IMR-90 (cell line): Measurements from ENCODE around the gene MACF1. TPM values are rescaled to one million over a fixed set of nuclear protein-coding genes. Genes with fewer than 3 reads are reported as not detected.

Source experiments
- ATAC-seq: fragments of 200-7000 bp; cut with Tn5 transposase; 2 replicates; pipeline ENCODE4 v1.9.1; 2020; ENCODE audit warnings: low read depth, mild to moderate bottlenecking, moderate library complexity
- BruUV-seq: library from RNA; stranded (reverse); fragments of 400-500 nt; replicated peaks from 2 replicates; lab custom pipeline; 2021; lab: Mats Ljungman, UMichigan
- CTCF ChIA-PET: fragments of 300-600 bp; formaldehyde crosslinking; extraction: SDS; loops from one replicate; lab custom pipeline; 2021; ENCODE audit warnings: antibody characterized with exemption; lab: Yijun Ruan, JAX
- POLR2A ChIA-PET: fragments of 300-600 bp; sonication (Branson Sonifier 250); formaldehyde crosslinking; loops from one replicate; lab custom pipeline; 2022; ENCODE audit warnings: antibody characterized with exemption; ENCODE audit not compliant: unreplicated experiment; lab: Charles Lee
- DNase-seq: peaks from one replicate; pipeline ENCODE4 v3.0.0; 2013
- H2AFZ ChIP-seq: replicated peaks from 2 replicates; pipeline ENCODE3; 2013; ENCODE audit warnings: low read length, mild to moderate bottlenecking; ENCODE audit not compliant: poor library complexity
- H2AK5ac ChIP-seq: 2 replicates; pipeline ENCODE4 v1.6.1; 2013; ENCODE audit warnings: low read depth, low read length, inconsistent platforms
- H2AK9ac ChIP-seq: replicated peaks from 2 replicates; pipeline ENCODE3; 2013; ENCODE audit warnings: mild to moderate bottlenecking, low read depth, low read length, moderate library complexity; ENCODE audit not compliant: poor library complexity
- H2BK120ac ChIP-seq: 2 replicates; pipeline ENCODE4 v1.6.1; 2013; ENCODE audit warnings: low read depth, low read length, inconsistent platforms
- H2BK15ac ChIP-seq: 3 replicates; pipeline ENCODE4 v1.6.1; 2013; ENCODE audit warnings: low read depth, low read length, inconsistent platforms
- H2BK20ac ChIP-seq: 2 replicates; pipeline ENCODE4 v1.6.1; 2013; ENCODE audit warnings: low read depth, mild to moderate bottlenecking, inconsistent platforms, low read length, moderate library complexity
- H2BK5ac ChIP-seq: 2 replicates; pipeline ENCODE4 v1.6.1; 2013; ENCODE audit warnings: mild to moderate bottlenecking, low read depth, low read length, inconsistent platforms; ENCODE audit not compliant: poor library complexity, severe bottlenecking
- H3K14ac ChIP-seq: replicated peaks from 2 replicates; pipeline ENCODE4 v1.6.1; 2013; ENCODE audit warnings: low read depth, low read length, inconsistent platforms
- H3K18ac ChIP-seq: 2 replicates; pipeline ENCODE4 v1.6.1; 2013; ENCODE audit warnings: low read depth, low read length, control low read depth
- H3K23ac ChIP-seq: 2 replicates; pipeline ENCODE4 v1.6.1; 2013; ENCODE audit warnings: low read depth, low read length, inconsistent platforms
- H3K27ac ChIP-seq: 2 replicates; pipeline ENCODE4 v1.5.1; 2013; ENCODE audit warnings: mild to moderate bottlenecking, control low read depth, low read length; ENCODE audit not compliant: insufficient read depth
- H3K27me3 ChIP-seq: 2 replicates; pipeline ENCODE4 v1.6.1; 2013; ENCODE audit warnings: low read length; ENCODE audit not compliant: control insufficient read depth, insufficient read depth
- H3K36me3 ChIP-seq: 2 replicates; pipeline ENCODE4 v1.6.1; 2013; ENCODE audit warnings: low read length, mixed read lengths; ENCODE audit not compliant: control insufficient read depth, insufficient read depth
- H3K4ac ChIP-seq: 2 replicates; pipeline ENCODE4 v1.6.1; 2013; ENCODE audit warnings: low read depth, low read length, inconsistent platforms
- H3K4me1 ChIP-seq: 2 replicates; pipeline ENCODE4 v1.6.1; 2013; ENCODE audit warnings: low read length, mixed read lengths; ENCODE audit not compliant: control insufficient read depth, insufficient read depth
- H3K4me2 ChIP-seq: 2 replicates; pipeline ENCODE4 v1.6.1; 2013; ENCODE audit warnings: low read depth, mild to moderate bottlenecking, control low read depth, low read length, moderate library complexity
- H3K4me3 ChIP-seq: 2 replicates; pipeline ENCODE4 v1.5.1; 2013; ENCODE audit warnings: low read depth, mild to moderate bottlenecking, control low read depth, low read length, moderate library complexity; ENCODE audit not compliant: insufficient read depth
- H3K56ac ChIP-seq: 2 replicates; pipeline ENCODE4 v1.6.1; 2013; ENCODE audit warnings: low read length, inconsistent platforms; ENCODE audit not compliant: insufficient read depth; ENCODE audit errors: extremely low read depth
- H3K79me1 ChIP-seq, 2 experiments: 2 replicates each; pipeline ENCODE4 v1.6.1; 2013; ENCODE audit warnings: low read length in 2 of 2, inconsistent platforms in 1 of 2, low read depth in 1 of 2
- H3K9ac ChIP-seq: 2 replicates; pipeline ENCODE4 v1.6.1; 2013; ENCODE audit warnings: low read depth, low read length, control low read depth
- H3K9me1 ChIP-seq: 2 replicates; pipeline ENCODE4 v1.6.1; 2013; ENCODE audit warnings: low read length, inconsistent platforms; ENCODE audit not compliant: insufficient read depth
- H3K9me3 ChIP-seq: 2 replicates; pipeline ENCODE4 v1.6.1; 2013; ENCODE audit warnings: low read length; ENCODE audit not compliant: control insufficient read depth, insufficient read depth
- H4K20me1 ChIP-seq: 2 replicates; pipeline ENCODE4 v1.6.1; 2013; ENCODE audit warnings: low read length, inconsistent platforms; ENCODE audit not compliant: insufficient read depth
- H4K5ac ChIP-seq: 2 replicates; pipeline ENCODE4 v1.6.1; 2013; ENCODE audit warnings: mild to moderate bottlenecking, low read depth, low read length, control low read depth
- H4K8ac ChIP-seq, 2 experiments: 2 replicates each; pipeline ENCODE4 v1.6.1; 2013; ENCODE audit warnings: low read depth in 2 of 2, low read length in 2 of 2, control low read depth in 1 of 2, inconsistent platforms in 1 of 2
- H4K91ac ChIP-seq: 2 replicates; pipeline ENCODE4 v1.6.1; 2013; ENCODE audit warnings: low read depth, low read length, inconsistent platforms; ENCODE audit not compliant: insufficient read depth
- BHLHE40 ChIP-seq: fragments of 150-350 bp; IDR thresholded peaks from 2 replicates; pipeline ENCODE4 v1.6.1; 2016; ENCODE audit warnings: mild to moderate bottlenecking, low read depth, low read length
- CEBPB ChIP-seq: IDR thresholded peaks from 2 replicates; pipeline ENCODE4 v1.6.1; 2012; ENCODE audit warnings: low read depth, low read length, improper control_type of control experiment
- CHD1 ChIP-seq: IDR thresholded peaks from 2 replicates; pipeline ENCODE4 v1.6.1; 2012; ENCODE audit warnings: low read depth, low read length, improper control_type of control experiment
- FOS ChIP-seq: fragments of 150-350 bp; IDR thresholded peaks from 2 replicates; pipeline ENCODE4 v1.6.1; 2016; ENCODE audit warnings: low read depth, low read length
- MAFK ChIP-seq: IDR thresholded peaks from 2 replicates; pipeline ENCODE4 v1.6.1; 2012; ENCODE audit warnings: low read depth, low read length, improper control_type of control experiment
- MAZ ChIP-seq: IDR thresholded peaks from 2 replicates; pipeline ENCODE4 v1.6.1; 2012; ENCODE audit warnings: low read depth, mild to moderate bottlenecking, low read length, improper control_type of control experiment, moderate library complexity, borderline replicate concordance
- MXI1 ChIP-seq: IDR thresholded peaks from 2 replicates; pipeline ENCODE4 v1.6.1; 2012; ENCODE audit warnings: low read depth, mild to moderate bottlenecking, low read length, moderate library complexity, borderline replicate concordance
- NFE2L2 ChIP-seq: fragments of 150-350 bp; IDR thresholded peaks from 2 replicates; pipeline ENCODE4 v1.6.1; 2016; ENCODE audit warnings: low read depth, mild to moderate bottlenecking, low read length
- POLR2A ChIP-seq: IDR thresholded peaks from 2 replicates; pipeline ENCODE4 v1.6.1; 2012; ENCODE audit warnings: mild to moderate bottlenecking, low read depth, low read length
- RAD21 ChIP-seq: IDR thresholded peaks from 2 replicates; pipeline ENCODE4 v1.6.1; 2012; ENCODE audit warnings: low read length, improper control_type of control experiment
- RCOR1 ChIP-seq: IDR thresholded peaks from 2 replicates; pipeline ENCODE4 v1.6.1; 2012; ENCODE audit warnings: mild to moderate bottlenecking, low read length, improper control_type of control experiment; ENCODE audit not compliant: insufficient replicate concordance
- RFX5 ChIP-seq: IDR thresholded peaks from 2 replicates; pipeline ENCODE4 v1.8.0; 2012; ENCODE audit warnings: low read depth, mild to moderate bottlenecking, low read length, moderate library complexity
- SMC3 ChIP-seq: fragments of 150-350 bp; IDR thresholded peaks from 2 replicates; pipeline ENCODE4 v1.6.1; 2016; ENCODE audit warnings: low read depth, mild to moderate bottlenecking, antibody characterized with exemption, low read length, moderate library complexity
- WGBS, 2 experiments: methylation state at CpG; one replicate each; pipeline versions ENCODE4 v1.1.5 to v1.1.7; 2013; ENCODE audit warnings: missing lambda C conversion rate in 2 of 2; ENCODE audit not compliant: insufficient read length in 1 of 2; ENCODE audit errors: extremely low coverage in 2 of 2; 5-methylcytosine and 5-hydroxymethylcytosine counted together
- dilution Hi-C: fragments of 300-500 bp; cut with HindIII; formaldehyde crosslinking; loops from one replicate; pipeline ENCODE4 v1.14.3; 2018; ENCODE audit warnings: low sequenced_read_pairs; ENCODE audit not compliant: unreplicated experiment
- in situ Hi-C: fragments of 300-500 bp; cut with MboI; formaldehyde crosslinking; loops from 3 replicates; pipeline ENCODE4 v1.14.3; 2019; ENCODE audit warnings: low sequenced_read_pairs, inconsistent platforms, mixed read lengths
- intact Hi-C: fragments of 100-400 bp; cut with micrococcal nuclease; formaldehyde crosslinking; loops from 2 replicates; pipeline ENCODE4 v1.10.0; 2022
- polyA plus RNA-seq, 3 experiments: library from polyadenylated mRNA; depleted of rRNA; stranded (reverse); fragments of >200 nt; gene quantifications; 2 replicates each; pipeline ENCODE4 v1.2.3, GENCODE V29; 2012; ENCODE audit warnings: low replicate concordance in 1 of 3
- total RNA-seq: library from RNA; depleted of rRNA; stranded (reverse); fragments of >200 nt; gene quantifications from 2 replicates; pipeline ENCODE4 v1.2.3, GENCODE V29; 2012
- TF ChIP-seq, protein P1 (sequence below): conservative IDR thresholded peaks from 2 replicates; pipeline ENCODE4 v1.5.1; 2012; ENCODE audit warnings: mild to moderate bottlenecking, low read depth, low read length, improper control_type of control experiment
- TF ChIP-seq, protein P2 (sequence below): fragments of 150-350 bp; IDR thresholded peaks from 2 replicates; pipeline ENCODE4 v1.6.1; 2017; ENCODE audit warnings: mild to moderate bottlenecking, antibody characterized with exemption, low read length, low read depth
- TF ChIP-seq, protein P3 (sequence below): fragments of 150-350 bp; IDR thresholded peaks from 2 replicates; pipeline ENCODE4 v1.6.1; 2016; ENCODE audit warnings: low read depth, mild to moderate bottlenecking, low read length, moderate library complexity, borderline replicate concordance

The MACF1 gene
- total and polyA plus RNA-seq, 2 of the 4 experiments (the other 2 are of a cell fraction): 67.6 to 369 TPM

DNA sequence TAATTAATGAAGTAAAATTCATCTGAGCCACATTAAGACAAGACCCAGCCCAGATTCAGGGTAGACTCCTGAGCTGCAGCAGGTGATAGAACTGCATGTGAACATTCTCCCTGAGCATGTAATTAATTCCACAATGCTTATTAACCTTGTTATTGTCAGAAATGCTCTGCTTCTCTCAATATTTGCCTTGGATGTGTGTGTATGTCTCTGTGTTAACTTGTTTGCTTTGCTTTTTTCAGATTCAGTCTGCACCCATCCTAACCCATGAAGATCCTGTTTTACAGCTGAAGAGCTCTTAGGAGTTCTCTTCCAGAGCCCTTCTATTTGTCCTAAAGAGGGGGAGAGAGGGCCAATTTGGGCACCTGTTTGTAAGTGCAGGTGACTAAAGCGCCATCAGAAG, 143.8 kb downstream of the MACF1 start:
- H3K4me2 ChIP-seq: no peak overlapping the region
- no peak overlapping the region for H2AFZ ChIP-seq
- no peak overlapping the region for H2AK9ac ChIP-seq
- H3K14ac ChIP-seq: no peak overlapping the region
- no peak for ATAC-seq
- no peak overlapping the region for H3K27ac ChIP-seq
- H3K79me1 ChIP-seq: peaks cover 9 to 15% of the 10 kb centered on the region in 2 experiments
- BruUV-seq: no TSS peak
- no peak overlapping the region for H2BK20ac ChIP-seq
- POLR2A ChIA-PET: no interaction called here
- no peak overlapping the region for H3K23ac ChIP-seq
- no peak overlapping the region for H4K8ac ChIP-seq
- H3K4ac ChIP-seq: no peak overlapping the region
- 0 out of 2 replicates have a peak, but pooled peaks cover 3% of the 10 kb centered on the region for H4K20me1 ChIP-seq
- in situ Hi-C loops (no loop called here), dilution Hi-C loops (no loop called here), intact Hi-C loops (no loop called here)
- CTCF ChIA-PET: interaction anchor here (0.6 to 1.1 kb wide), 2 partner anchors 240 to 249 kb away, joined by 3 to 6 read pairs; no protein-coding TSS in a partner anchor
- H3K4me3 ChIP-seq: no peak overlapping the region
- H3K36me3 ChIP-seq: peaks cover 56% of the 10 kb centered on the region
- DNase-seq: no peak
- H3K18ac ChIP-seq: no peak overlapping the region; the same call in 1 of the 2 replicates
- no peak overlapping the region for H3K9ac ChIP-seq
- TF ChIP-seq POLR2A: no peak
- TF ChIP-seq MXI1: no peak
- TF ChIP-seq, protein P1, sequence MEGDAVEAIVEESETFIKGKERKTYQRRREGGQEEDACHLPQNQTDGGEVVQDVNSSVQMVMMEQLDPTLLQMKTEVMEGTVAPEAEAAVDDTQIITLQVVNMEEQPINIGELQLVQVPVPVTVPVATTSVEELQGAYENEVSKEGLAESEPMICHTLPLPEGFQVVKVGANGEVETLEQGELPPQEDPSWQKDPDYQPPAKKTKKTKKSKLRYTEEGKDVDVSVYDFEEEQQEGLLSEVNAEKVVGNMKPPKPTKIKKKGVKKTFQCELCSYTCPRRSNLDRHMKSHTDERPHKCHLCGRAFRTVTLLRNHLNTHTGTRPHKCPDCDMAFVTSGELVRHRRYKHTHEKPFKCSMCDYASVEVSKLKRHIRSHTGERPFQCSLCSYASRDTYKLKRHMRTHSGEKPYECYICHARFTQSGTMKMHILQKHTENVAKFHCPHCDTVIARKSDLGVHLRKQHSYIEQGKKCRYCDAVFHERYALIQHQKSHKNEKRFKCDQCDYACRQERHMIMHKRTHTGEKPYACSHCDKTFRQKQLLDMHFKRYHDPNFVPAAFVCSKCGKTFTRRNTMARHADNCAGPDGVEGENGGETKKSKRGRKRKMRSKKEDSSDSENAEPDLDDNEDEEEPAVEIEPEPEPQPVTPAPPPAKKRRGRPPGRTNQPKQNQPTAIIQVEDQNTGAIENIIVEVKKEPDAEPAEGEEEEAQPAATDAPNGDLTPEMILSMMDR: no peak
- no peak for TF ChIP-seq FOS
- TF ChIP-seq, protein P2, sequence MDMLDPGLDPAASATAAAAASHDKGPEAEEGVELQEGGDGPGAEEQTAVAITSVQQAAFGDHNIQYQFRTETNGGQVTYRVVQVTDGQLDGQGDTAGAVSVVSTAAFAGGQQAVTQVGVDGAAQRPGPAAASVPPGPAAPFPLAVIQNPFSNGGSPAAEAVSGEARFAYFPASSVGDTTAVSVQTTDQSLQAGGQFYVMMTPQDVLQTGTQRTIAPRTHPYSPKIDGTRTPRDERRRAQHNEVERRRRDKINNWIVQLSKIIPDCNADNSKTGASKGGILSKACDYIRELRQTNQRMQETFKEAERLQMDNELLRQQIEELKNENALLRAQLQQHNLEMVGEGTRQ: no peak
- TF ChIP-seq SMC3: no peak
- TF ChIP-seq NFE2L2: no peak
- no peak for TF ChIP-seq RAD21
- no peak for TF ChIP-seq CHD1
- no peak for TF ChIP-seq RFX5
- no peak for TF ChIP-seq MAZ
- no peak for TF ChIP-seq RCOR1
- TF ChIP-seq CEBPB: no peak
- no peak for TF ChIP-seq BHLHE40
- TF ChIP-seq, protein P3, sequence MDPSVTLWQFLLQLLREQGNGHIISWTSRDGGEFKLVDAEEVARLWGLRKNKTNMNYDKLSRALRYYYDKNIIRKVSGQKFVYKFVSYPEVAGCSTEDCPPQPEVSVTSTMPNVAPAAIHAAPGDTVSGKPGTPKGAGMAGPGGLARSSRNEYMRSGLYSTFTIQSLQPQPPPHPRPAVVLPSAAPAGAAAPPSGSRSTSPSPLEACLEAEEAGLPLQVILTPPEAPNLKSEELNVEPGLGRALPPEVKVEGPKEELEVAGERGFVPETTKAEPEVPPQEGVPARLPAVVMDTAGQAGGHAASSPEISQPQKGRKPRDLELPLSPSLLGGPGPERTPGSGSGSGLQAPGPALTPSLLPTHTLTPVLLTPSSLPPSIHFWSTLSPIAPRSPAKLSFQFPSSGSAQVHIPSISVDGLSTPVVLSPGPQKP: no peak
- no peak for TF ChIP-seq MAFK
- H2AK5ac ChIP-seq: no peak overlapping the region
- H3K9me1 ChIP-seq: peaks cover 7% of the 10 kb centered on the region; the same call in 1 of the 2 replicates
- H4K91ac ChIP-seq: no peak overlapping the region
- no peaks in the 10 kb centered on the region for H3K4me1 ChIP-seq
- 100% methylated on average over 1 of the region's 1 CpG; no CpG with 5 or more reads in 1 of the 2 experiments for WGBS, 2 experiments
- H3K27me3 ChIP-seq: no peaks in the 10 kb centered on the region
- no peak overlapping the region for H4K5ac ChIP-seq
- no peak overlapping the region for H3K56ac ChIP-seq
- no peaks in the 10 kb centered on the region for H3K9me3 ChIP-seq
- H2BK15ac ChIP-seq: no peak overlapping the region
- no peak overlapping the region for H2BK5ac ChIP-seq
- no peak overlapping the region for H2BK120ac ChIP-seq
